GM19438 (cell line): Measurements from ENCODE around the gene ZNF236.

Experiments used
- ATAC-seq: cut with Tn5 transposase; IDR thresholded peaks from one replicate; pipeline ENCODE4 v1.9.1; 2021; ENCODE audit warnings: low read depth; ENCODE audit not compliant: unreplicated experiment

Gene ZNF236

GRCh38 chr18:76967721-76968472 lies 145.5 kb downstream of the ZNF236 start:
- no peak for ATAC-seq

- ATAC-seq: no peak
These were observed 148.6 kb downstream of the ZNF236 start for GRCh38 chr18:76970770-76971559.

GRCh38 chr18:76972241-76972640 lies 149.9 kb downstream of the ZNF236 start:
- no peak for ATAC-seq

- ATAC-seq: no peak
These were observed 150.6 kb downstream of the ZNF236 start for GRCh38 chr18:76972846-76973519.

- ATAC-seq: no peak
These were observed 151.3 kb downstream of the ZNF236 start for GRCh38 chr18:76973520-76974266.

- ATAC-seq: no peak
These were observed 152.0 kb downstream of the ZNF236 start for GRCh38 chr18:76974386-76974785.

- no peak for ATAC-seq
These were observed 153.3 kb downstream of the ZNF236 start for GRCh38 chr18:76975577-76976110.

- no peak for ATAC-seq
These were observed 154.8 kb downstream of the ZNF236 start for GRCh38 chr18:76977108-76977621.

GRCh38 chr18:76977684-76978232 lies 155.4 kb downstream of the ZNF236 start:
- ATAC-seq: no peak

- ATAC-seq: no peak
These were observed 156.3 kb downstream of the ZNF236 start for GRCh38 chr18:76978616-76979015.

GRCh38 chr18:76979111-76979751 lies 156.9 kb downstream of the ZNF236 start:
- no peak for ATAC-seq

- no peak for ATAC-seq
These were observed 157.5 kb downstream of the ZNF236 start for GRCh38 chr18:76979906-76980305.

GRCh38 chr18:76980663-76981395 lies 158.5 kb downstream of the ZNF236 start:
- ATAC-seq: peak; percentile 29

GRCh38 chr18:76981396-76981968 lies 159.1 kb downstream of the ZNF236 start:
- peak; percentile 49 for ATAC-seq

- ATAC-seq: no peak
These were observed 159.7 kb downstream of the ZNF236 start for GRCh38 chr18:76982038-76982437.

GRCh38 chr18:76982841-76983583 lies 160.7 kb downstream of the ZNF236 start:
- peak; percentile 75 for ATAC-seq

GRCh38 chr18:76983613-76984051 lies 161.3 kb downstream of the ZNF236 start:
- no peak for ATAC-seq
